HG03442 (cell line): ENCODE data around the gene PYHIN1.

Source experiments
- ATAC-seq: cut with Tn5 transposase; IDR thresholded peaks from one replicate; pipeline ENCODE4 v1.9.1; 2021; ENCODE audit warnings: mild to moderate bottlenecking, moderate library complexity; ENCODE audit not compliant: unreplicated experiment

The PYHIN1 gene

DNA sequence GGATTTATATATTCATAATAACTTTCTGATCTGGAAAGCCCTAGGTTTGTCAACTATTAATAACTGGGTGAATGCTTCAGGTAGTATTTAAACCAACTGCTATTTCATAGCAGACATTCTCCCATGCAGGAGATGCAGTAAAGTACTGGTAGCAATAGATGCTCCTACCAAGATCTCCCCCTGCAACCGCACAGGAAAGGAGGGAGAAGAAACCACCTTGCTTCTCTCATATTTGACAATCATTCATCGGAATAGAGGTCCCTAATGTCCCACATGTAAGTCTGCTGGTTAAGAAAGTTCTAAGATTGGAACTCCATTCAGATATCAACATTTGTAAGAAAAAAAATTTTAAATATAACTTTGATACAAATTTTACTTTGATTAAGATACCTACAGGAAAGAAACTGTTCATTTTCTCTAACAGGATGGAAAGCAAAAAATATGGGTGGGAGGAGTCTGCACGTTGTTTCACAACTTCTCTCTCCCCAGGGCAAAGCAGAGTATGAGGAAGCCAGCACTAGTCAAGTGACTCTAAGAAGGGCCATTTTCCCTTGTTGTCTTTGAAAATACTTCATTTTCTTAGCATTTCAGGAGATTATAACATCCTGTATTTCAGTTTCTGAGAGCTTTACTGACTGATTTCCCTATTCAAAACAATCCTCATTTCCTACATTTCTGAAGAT, at the start of gene PYHIN1:
PYHIN1 (plus strand) TSS at position 498 of the 683 bp plus-strand sequence. CDS start 5,359 bp downstream, outside the sequence.
- ATAC-seq, result no peak

DNA sequence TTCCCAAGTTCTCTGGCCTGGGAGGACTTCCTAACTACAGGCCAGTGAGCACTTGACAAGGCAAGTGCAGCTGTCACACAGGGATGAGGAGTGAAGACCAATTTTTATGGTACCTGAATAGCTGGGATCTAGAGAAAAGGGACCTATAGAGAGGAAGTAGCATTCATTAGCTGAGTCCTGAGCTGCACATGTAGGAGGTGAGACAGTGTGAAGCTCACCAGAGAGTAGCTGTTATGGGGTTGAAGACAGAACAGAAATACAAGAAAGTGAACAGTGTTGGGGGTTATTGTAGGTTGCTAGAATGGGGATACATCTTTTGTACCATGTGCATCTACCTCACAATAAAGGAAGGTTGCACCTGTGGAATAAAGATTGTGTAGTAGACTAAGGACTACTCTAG, 37.7 kb upstream of the PYHIN1 start:
- ATAC-seq, result no peak

DNA sequence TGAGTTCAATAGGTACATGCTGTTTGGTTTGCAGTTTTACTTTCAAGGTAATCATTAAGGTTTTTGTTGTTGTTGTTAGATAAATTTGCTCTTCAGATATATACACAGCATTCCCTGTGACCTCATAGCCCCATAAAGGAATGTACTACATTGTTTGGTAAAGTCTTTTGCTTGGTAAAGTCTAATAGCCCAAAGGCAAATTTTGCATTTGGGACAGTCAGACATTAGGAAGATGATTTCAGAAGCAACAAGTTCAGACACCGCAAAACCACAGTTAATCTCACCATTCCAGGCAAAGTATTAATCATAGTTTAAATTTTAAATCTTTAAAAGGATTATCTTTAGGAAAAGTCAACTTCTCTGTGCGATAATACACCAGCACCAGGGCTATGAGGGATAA, 32.6 kb upstream of the PYHIN1 start:
- ATAC-seq, result no peak

DNA sequence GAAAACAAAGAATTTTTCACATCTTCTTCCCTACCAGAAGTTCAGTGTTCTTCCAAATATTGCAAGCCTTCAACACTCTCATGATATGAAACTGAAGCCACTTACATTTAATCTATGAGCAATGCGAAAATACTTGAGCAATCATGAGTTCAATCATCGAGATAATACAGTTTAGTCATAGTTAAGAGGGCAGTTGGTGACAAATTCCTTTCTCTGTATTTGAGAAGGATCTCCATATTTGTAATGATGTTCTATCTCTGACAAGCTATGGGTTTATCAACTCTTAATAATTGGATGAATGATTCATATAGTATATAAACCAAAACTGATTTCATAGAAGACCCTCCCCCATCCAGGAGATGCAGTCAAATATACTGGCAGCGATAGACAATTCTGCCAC, 29.7 kb upstream of the PYHIN1 start:
- no peak for ATAC-seq

DNA sequence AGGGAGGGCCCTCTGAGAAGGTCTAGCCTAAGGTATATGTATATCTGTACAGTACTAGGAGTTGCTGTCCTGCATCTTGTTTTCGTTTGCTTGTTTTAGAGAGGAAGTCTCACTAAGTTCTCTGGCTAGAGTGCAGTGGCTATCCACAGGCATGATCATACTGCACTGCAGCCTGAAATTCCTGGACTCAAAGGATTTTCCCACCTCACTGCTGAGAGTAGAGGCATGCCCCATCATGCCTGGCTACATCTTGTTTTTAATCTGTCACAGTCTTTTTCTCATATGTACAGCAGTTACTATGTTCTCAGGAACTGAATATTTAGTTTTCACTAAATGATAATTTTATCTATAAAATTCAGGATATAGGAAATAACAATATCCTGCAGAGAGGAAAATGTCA, 15.3 kb upstream of the PYHIN1 start:
- ATAC-seq, result no peak

DNA sequence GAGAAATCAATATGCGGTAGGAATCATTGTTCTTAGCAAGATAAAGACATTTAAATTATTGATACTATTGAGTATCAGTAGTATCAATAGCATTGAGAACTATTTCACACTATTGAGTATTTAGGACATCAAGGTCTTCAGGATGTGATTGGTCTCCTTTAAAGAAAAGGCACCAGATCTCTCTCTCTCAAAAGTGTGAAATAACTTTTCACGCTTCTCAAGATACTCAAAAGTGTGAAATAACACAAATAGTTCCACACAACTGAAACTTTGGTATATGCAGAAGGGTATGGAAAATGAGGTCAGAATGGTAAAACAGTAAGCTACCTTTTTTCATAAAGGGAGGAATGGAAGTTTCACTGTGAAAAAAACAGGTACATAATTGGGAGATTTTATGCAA, 6.7 kb upstream of the PYHIN1 start:
- ATAC-seq, result no peak

DNA sequence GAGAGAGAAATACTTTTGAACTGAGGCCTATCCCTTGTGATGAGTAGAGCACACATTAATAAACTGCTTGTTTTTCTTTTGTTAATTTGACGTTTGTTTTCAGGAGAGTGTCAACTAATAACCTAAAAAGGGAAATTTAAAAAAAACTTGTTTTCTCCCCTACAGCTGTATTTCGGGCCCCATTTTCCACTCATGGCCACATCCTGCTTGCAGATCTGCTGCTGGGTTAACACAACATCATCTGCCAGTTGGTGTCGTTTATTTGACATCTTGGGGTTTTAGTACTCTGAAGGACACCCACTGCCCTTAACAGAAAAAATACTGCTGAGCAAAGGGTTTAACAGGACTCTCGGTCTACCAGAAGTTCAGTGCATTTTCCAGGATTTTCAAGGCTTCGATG, 848 bp upstream of the PYHIN1 start:
- no peak for ATAC-seq

DNA sequence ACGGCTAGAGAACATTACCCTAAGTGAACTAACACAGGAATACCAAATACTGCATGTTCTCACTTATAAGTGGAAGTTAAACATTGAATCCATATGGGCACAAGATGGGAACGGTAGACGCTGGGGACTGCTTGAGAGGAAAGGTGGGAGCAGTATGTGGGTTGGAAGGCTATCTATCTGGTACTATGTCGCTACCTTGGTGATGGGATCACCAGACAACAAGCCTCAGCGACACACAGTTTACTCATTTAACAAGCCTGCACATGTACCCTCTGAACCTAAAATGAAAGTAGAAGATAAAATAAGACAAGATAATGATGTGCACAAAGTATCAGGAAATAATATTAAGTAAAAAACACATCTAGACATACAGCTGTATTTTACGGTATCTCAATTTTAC, 819 bp downstream of the PYHIN1 start:
- ATAC-seq, result no peak

DNA sequence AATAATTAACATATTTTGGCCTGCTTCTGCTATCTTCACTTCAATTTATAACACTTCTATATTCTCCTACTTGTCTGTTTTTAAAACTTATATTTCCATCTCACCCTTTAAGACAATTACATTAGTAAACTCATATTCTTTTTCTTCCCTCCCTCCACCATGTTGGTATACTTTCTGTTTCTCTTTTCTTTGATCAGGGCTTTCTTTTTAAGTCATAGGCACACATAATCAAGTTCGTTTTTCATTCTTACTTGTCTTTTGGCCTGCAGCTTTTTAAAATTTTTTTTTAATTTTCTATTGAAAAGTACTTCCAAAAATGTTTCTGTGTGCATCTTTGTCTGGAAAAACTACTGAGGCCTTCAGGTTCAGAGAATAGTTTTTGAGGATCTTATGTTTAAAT, 2.3 kb downstream of the PYHIN1 start:
- no peak for ATAC-seq

DNA sequence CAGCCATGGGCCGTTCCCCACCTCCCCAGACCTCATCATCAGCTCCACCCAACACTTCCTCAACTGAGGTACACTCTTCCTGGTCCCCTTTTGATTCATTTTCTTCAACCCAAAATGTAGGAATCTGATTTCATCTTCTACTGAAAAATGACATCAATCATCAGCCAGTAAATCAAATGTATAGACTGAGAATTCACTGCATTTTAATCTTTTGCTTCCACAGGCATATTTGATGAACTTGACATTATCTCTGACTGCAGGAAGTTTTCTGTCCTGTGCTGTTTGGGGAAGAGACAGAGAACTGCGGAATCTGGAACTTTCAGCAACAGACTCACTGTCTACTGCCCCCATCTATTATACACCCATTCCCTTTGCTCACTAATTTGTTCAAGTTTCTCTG, 7.8 kb downstream of the PYHIN1 start:
- ATAC-seq, result no peak

DNA sequence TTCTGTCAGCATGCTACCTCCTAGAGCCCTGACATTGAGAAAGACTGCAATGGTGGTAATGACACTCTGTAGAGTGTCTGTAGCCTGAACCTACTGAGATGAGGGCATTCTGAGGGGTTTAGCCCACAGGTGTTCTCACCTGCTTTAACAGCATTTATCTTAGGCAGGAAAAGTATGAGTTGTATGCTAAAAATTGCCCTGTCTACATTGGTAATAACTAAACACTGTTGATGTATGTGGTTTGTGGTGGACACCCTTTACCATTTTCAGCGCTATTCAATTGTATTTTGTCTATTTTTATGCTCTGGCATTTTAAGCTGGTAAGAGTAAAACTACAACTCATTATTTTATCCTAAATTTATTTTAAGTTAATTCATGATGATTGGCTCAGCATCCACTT, 10.0 kb downstream of the PYHIN1 start:
- ATAC-seq, result no peak

DNA sequence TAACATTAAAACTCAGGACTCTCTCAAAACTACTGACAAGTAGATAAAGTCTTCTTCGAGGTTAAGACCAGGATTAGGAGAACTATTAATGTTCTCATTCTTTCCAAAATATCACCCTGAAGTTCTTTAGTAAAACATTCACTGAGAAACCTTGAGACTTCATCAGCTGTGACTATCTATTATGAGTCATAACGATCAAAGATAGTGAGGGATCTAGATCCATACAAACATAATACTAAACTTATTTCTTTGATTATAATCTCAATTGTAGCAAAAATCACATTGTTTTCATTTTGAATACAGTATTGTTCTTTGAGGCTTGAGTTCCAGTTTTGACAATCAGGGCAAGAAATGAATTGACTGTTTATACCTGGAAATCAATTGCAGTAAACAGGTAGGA, 11.1 kb downstream of the PYHIN1 start:
- ATAC-seq, result no peak

DNA sequence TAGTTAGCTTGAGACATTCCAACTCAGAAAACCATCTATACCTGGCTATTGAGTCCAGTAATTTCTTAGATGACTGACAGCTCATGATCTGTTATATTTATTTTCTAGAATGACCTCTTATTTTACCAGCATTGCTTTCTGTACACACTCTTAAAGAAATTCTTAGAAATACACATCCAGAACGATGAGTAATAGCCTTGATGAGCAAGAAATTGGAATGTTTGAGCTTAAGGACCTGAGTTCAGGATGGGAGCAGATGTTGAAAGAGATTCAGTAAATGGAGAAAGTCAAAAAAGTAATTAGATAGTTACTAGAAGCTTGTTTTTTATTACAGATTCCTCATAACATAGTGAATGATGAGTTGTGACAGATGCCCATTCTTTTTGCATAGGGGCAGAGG, 11.7 kb downstream of the PYHIN1 start:
- ATAC-seq, result no peak

DNA sequence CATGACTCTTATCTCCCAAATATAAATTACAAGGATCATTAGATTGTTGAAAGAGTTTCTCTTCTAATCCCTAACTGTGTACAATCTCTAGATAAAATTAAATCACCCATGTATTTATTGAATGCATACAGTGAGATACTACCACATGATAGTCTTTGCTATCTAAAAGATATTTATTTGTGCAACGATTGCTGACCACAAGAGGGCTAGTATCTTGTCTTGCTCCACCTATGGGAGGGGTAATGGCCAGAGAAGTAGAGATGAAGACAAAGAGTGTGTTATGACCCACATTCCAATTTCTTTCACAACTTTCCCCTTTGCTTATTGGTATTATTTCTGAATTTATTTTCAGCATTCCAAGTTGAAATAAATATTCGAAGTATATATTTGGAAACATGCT, 13.7 kb downstream of the PYHIN1 start:
- no peak for ATAC-seq

DNA sequence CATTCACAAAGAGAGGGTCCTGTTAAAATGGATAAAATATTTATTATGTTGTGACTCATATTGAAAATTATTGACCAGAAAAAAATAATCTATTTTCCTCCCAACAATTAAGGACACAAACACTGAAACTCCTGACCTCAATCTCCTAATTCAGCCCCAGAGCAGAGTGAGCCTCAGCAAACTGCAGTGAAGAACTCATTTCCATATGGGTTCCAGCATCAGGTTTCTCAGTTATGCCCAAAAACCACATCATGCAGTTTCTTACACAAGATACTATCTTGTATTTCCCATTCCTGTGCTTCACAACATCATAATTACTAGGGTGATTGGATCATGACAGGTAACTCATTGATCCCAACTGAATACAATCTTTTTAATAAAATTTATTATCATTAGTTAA, 15.4 kb downstream of the PYHIN1 start:
- no peak for ATAC-seq

DNA sequence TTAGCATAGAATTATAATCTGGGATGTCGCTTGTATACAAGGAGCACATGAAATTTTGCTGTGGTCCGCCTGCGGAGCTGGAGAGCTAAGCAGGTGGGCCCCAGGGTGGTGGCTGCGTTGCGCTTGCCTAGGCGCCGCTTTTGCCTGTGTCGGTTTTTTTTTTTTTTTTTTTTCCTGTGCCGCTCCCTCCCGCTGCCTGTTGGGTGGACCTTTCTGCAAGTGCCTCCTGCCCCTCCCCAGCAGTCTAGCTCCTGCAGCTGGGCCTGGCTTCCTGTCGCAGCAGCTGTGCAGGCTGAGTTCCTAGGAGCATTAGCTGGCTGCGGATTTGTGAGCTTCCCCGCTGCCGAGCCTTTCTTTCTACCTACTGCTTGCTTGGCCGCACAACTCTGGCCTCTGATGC, 20.6 kb downstream of the PYHIN1 start:
- ATAC-seq, result no peak

DNA sequence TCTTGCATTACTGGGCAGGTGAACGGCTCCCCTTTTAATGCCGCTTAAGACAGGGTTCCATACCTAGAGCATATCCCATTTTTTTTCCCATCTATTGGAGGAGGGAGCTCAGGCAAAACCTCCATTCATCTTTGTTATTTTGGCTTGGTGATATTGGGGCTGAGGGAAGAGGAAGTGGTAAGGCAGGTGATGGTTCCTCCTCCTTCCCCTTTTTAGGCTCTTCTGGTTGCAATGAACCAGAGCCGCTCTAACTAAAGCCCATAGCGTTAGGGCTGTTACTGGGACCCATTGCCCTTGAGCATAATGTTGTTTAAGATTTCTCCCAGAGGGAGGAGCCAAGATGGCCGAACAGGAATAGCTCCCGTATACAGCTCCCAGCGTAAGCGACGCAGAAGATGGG, 21.1 kb downstream of the PYHIN1 start:
- ATAC-seq, result no peak

DNA sequence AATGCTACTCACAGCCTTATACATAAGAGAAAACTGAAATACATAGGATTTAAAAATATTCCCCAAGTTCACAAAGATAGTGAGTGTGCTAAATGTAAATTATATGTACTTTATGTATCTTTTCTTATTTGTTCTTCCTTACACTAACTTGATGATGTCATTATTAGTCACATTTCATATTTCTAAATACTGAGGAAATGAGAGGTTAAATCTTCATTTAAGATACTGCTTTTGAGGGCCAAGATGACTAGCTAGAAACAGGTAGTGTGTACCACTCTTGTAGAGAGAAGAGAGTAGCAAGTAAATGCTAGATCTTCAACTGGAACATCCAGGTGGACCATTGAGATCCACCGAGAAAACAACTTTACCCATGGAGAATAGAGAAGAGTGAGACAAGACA, 29.8 kb downstream of the PYHIN1 start:
- no peak for ATAC-seq

DNA sequence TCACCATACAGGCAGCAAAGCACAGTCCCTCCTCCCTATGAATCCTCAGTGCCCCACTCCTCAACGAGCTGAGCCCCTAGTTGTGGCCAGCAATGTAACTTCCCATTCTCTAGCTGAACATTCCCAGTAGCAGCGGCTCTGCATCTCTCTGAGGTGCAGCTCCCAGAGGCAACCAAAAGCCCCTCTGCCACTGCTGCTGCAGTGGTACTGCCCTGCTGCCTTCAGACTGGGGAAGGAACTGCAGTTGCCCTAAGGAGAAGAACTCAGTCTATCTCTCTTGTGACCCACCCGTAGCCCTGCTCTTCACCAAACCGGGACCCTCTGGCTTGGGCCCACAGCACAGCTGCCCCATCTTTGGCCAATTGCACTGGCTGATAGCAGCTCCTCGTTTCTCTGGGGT, 31.6 kb downstream of the PYHIN1 start:
- ATAC-seq, result no peak

DNA sequence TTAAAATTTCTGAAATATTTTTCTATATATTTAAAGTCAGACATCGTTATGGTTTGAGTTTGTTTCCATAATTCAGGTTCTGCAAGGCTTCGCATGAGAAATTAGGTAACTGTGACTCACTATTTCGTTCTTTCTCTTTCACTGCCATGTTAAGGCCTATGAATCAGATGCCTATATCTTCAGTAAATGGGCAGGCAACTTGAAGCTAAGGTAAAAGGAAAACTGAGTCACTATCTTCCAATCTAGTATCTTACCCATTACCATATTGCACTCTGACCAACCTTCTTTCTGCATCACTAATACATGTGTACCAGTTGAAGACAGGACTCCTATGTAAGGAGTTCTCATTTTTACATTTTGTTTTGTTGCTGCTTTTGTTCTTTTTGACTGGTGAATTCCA, 37.8 kb downstream of the PYHIN1 start:
- no peak for ATAC-seq

DNA sequence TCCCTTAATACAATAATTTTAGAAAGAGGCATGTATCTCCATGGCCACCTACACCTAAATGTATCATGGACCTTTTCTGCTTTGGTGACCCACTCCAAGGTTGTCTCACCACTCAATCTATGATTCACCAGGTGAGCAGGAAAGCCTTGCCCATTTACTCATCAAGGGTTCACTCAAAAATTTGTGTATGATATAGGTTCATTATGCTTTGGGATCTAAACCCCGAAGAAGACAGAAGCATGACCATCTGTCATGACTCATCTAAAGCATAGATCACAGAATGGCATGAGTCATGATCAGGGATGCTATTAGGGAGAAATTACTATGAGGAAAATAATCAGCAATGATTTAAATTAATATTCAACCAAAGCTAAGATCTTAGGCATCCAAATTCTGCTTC, 38.5 kb downstream of the PYHIN1 start:
- no peak for ATAC-seq

DNA sequence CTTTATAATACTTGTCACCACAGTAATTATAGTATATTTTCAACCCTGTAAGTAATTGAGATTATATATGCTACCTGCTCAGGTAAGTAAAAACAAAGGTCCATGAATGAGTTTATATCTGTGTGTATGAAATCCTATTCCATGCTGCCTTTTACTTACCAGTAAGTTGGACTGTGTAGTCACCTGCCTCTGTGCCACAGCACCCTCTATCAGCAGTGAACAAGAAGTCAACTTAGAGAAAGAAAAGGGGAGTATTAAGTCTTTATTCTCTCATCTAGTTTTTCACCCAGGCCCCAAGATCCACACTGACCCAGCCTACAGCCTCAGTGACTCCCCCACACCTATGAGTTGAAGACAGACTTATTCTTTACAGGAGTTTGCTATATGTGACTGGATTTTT, 41.5 kb downstream of the PYHIN1 start:
- no peak for ATAC-seq

DNA sequence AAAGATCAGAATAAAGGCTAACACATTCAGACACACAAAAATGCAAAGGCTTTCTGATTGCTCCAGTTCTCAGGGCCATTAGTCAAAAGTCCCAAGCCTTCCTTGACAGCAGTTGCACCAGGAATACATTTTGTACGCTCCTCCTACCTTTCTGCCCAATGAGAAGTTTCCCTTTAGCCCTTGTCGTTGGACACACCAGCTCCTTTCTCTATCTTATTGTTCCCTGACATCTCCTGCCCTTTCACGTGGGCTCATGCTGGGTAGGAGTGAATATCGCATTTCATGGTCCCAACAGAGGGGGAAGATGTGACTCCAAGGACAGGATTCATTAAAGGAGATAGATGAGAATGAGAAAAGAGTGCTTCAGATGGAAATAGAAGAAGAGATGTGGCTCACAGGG, 44.9 kb downstream of the PYHIN1 start:
- ATAC-seq, result no peak
